H1 (cell line): ENCODE results near the gene FGF1. TPM values are rescaled to one million over a fixed set of nuclear protein-coding genes. Genes with fewer than 3 reads are reported as not detected.

Experiments
- CTCF ChIA-PET: fragments of 300-600 bp; sonication (Branson Sonifier 250); formaldehyde crosslinking; loops from one replicate; lab custom pipeline; 2021; ENCODE audit not compliant: partially characterized antibody; lab: Charles Lee
- POLR2A ChIA-PET: fragments of 300-600 bp; sonication (Branson Sonifier 250); formaldehyde crosslinking; loops from one replicate; lab custom pipeline; 2021; ENCODE audit warnings: inconsistent platforms; ENCODE audit not compliant: partially characterized antibody; lab: Charles Lee
- DNase-seq, 2 experiments: peaks; one replicate each; pipeline versions ENCODE4 v3.0.0 to v3.0.0-alpha.2; 2010 to 2022; ENCODE audit warnings: low spot score in 2 of 2, low read depth in 1 of 2, mixed read lengths in 1 of 2
- FAIRE-seq: peaks from 2 replicates; lab custom pipeline; 2011; peaks lifted over from hg19 to GRCh38; lab: Jason Lieb, UNC
- H2AFZ ChIP-seq: 2 replicates; pipeline ENCODE4 v1.8.1; 2012; ENCODE audit warnings: low read length, inconsistent platforms
- H2AK5ac ChIP-seq: 2 replicates; pipeline ENCODE4 v1.6.1; 2013; ENCODE audit warnings: low read depth, low read length
- H2BK120ac ChIP-seq: replicated peaks from 2 replicates; pipeline ENCODE3; 2013; ENCODE audit warnings: low read depth, low read length, inconsistent platforms
- H2BK12ac ChIP-seq: 2 replicates; pipeline ENCODE4 v1.6.1; 2013; ENCODE audit warnings: low read depth, low read length
- H2BK15ac ChIP-seq: 2 replicates; pipeline ENCODE4 v1.6.1; 2013; ENCODE audit warnings: low read length
- H2BK20ac ChIP-seq: 2 replicates; pipeline ENCODE4 v1.6.1; 2013; ENCODE audit warnings: low read length
- H2BK5ac ChIP-seq: 2 replicates; pipeline ENCODE4 v1.6.1; 2013; ENCODE audit warnings: low read depth, low read length
- H3K14ac ChIP-seq: 2 replicates; pipeline ENCODE4 v1.6.1; 2013; ENCODE audit warnings: inconsistent platforms; ENCODE audit not compliant: insufficient read length
- H3K18ac ChIP-seq: 2 replicates; pipeline ENCODE4 v1.6.1; 2013; ENCODE audit warnings: low read length; ENCODE audit errors: extremely low read depth
- H3K23ac ChIP-seq: 2 replicates; pipeline ENCODE4 v1.6.1; 2013; ENCODE audit warnings: inconsistent platforms; ENCODE audit not compliant: insufficient read length
- H3K23me2 ChIP-seq: 2 replicates; pipeline ENCODE4 v1.6.1; 2013; ENCODE audit warnings: low read depth, low read length
- H3K27ac ChIP-seq: 2 replicates; pipeline ENCODE4 v1.6.1; 2011; ENCODE audit warnings: low read depth, low read length, inconsistent platforms
- H3K27me3 ChIP-seq, 4 experiments: replicated peaks in 1 of 4; 1 replicate in 1 of 4; 2 replicates in 3 of 4; pipeline versions ENCODE4 v1.6.1 to v1.8.1; 2011 to 2013; ENCODE audit warnings: low read length in 3 of 4, mild to moderate bottlenecking in 3 of 4, inconsistent platforms in 2 of 4, mixed read lengths in 2 of 4, moderate library complexity in 1 of 4; ENCODE audit not compliant: control insufficient read depth in 3 of 4, insufficient read depth in 3 of 4; ENCODE audit errors: extremely low read depth in 1 of 4
- H3K36me3 ChIP-seq, 4 experiments: 2 replicates each; pipeline versions ENCODE4 v1.6.1 to v1.8.1; 2011 to 2013; ENCODE audit warnings: mild to moderate bottlenecking in 4 of 4, low read length in 3 of 4, moderate library complexity in 2 of 4, control low read depth in 1 of 4, inconsistent platforms in 1 of 4; ENCODE audit not compliant: insufficient read depth in 4 of 4, control insufficient read depth in 2 of 4
- H3K4ac ChIP-seq: replicated peaks from 2 replicates; pipeline ENCODE3; 2013; ENCODE audit warnings: low read length, low read depth, mixed read lengths, inconsistent platforms; ENCODE audit not compliant: insufficient read length
- H3K4me1 ChIP-seq, 4 experiments: replicated peaks in 1 of 4; 1 replicate in 1 of 4; 2 replicates in 3 of 4; pipeline versions ENCODE4 v1.6.1 to v1.8.1; 2011 to 2013; ENCODE audit warnings: low read length in 3 of 4, inconsistent platforms in 2 of 4, mixed read lengths in 1 of 4; ENCODE audit not compliant: insufficient read depth in 4 of 4, control insufficient read depth in 3 of 4
- H3K4me2 ChIP-seq, 2 experiments: 2 replicates each; pipeline versions ENCODE4 v1.6.1 to v1.8.1; 2011 to 2013; ENCODE audit warnings: low read depth in 2 of 2, low read length in 2 of 2, control low read depth in 1 of 2, inconsistent platforms in 1 of 2, mild to moderate bottlenecking in 1 of 2; ENCODE audit not compliant: insufficient read depth in 1 of 2
- H3K4me3 ChIP-seq, 4 experiments: fragments of 200-600, 300-600 bp in 1 of 4; sonication (generic), shearing (Covaris generic), sonication (Bioruptor Twin) in 1 of 4; 2 replicates each; pipeline versions ENCODE4 v1.5.1 to v1.8.1; 2011 to 2016; ENCODE audit warnings: low read length in 4 of 4, low read depth in 3 of 4, control low read depth in 2 of 4, inconsistent platforms in 2 of 4, mild to moderate bottlenecking in 2 of 4, mixed read lengths in 1 of 4, moderate library complexity in 1 of 4; ENCODE audit not compliant: insufficient read depth in 2 of 4; ENCODE audit errors: extremely low read depth in 1 of 4
- H3K56ac ChIP-seq: replicated peaks from 2 replicates; pipeline ENCODE3; 2013; ENCODE audit warnings: low read depth, mild to moderate bottlenecking, mixed read lengths, low read length, inconsistent platforms; ENCODE audit not compliant: insufficient read length
- H3K79me1 ChIP-seq: 2 replicates; pipeline ENCODE4 v1.6.1; 2013; ENCODE audit warnings: low read depth, low read length, control low read depth
- H3K79me2 ChIP-seq, 2 experiments: 2 replicates each; pipeline versions ENCODE4 v1.6.1 to v1.8.1; 2012 to 2013; ENCODE audit warnings: low read length in 2 of 2, mild to moderate bottlenecking in 2 of 2, inconsistent platforms in 1 of 2; ENCODE audit not compliant: insufficient read depth in 2 of 2, control insufficient read depth in 1 of 2
- H3K9ac ChIP-seq, 4 experiments: replicated peaks in 1 of 4; 1 replicate in 1 of 4; 2 replicates in 3 of 4; pipeline versions ENCODE4 v1.6.1 to v1.8.1; 2011 to 2013; ENCODE audit warnings: low read depth in 3 of 4, low read length in 3 of 4, control low read depth in 2 of 4, mild to moderate bottlenecking in 2 of 4, moderate library complexity in 2 of 4, inconsistent platforms in 1 of 4; ENCODE audit errors: extremely low read depth in 1 of 4
- H3K9me3 ChIP-seq, 2 experiments: 2 replicates each; pipeline versions ENCODE4 v1.6.1 to v1.8.1; 2012 to 2013; ENCODE audit warnings: mild to moderate bottlenecking in 2 of 2, moderate library complexity in 2 of 2, control low read depth in 1 of 2, inconsistent platforms in 1 of 2, low read depth in 1 of 2, low read length in 1 of 2, mixed read lengths in 1 of 2; ENCODE audit not compliant: insufficient read depth in 2 of 2
- H4K20me1 ChIP-seq, 2 experiments: replicated peaks in 1 of 2; 2 replicates each; pipeline versions ENCODE3 to v1.8.1; 2011 to 2013; ENCODE audit warnings: inconsistent platforms in 2 of 2, low read length in 2 of 2, mild to moderate bottlenecking in 1 of 2; ENCODE audit not compliant: insufficient read depth in 2 of 2, control insufficient read depth in 1 of 2
- H4K5ac ChIP-seq: 2 replicates; pipeline ENCODE4 v1.6.1; 2013; ENCODE audit warnings: low read length, low read depth, mixed read lengths, inconsistent platforms; ENCODE audit not compliant: insufficient read length
- H4K8ac ChIP-seq: 2 replicates; pipeline ENCODE4 v1.8.0; 2013; ENCODE audit warnings: mild to moderate bottlenecking, moderate library complexity, low read length, inconsistent platforms; ENCODE audit not compliant: insufficient read depth; ENCODE audit errors: extremely low read depth
- H4K91ac ChIP-seq: replicated peaks from 2 replicates; pipeline ENCODE3; 2013; ENCODE audit warnings: low read length, mixed read lengths, inconsistent platforms; ENCODE audit not compliant: insufficient read length
- CHD2 ChIP-seq: IDR thresholded peaks from 2 replicates; pipeline ENCODE4 v1.6.1; 2012; ENCODE audit warnings: low read length, improper control_type of control experiment
- KDM1A ChIP-seq: fragments of 200-600, 300-600 bp; sonication (generic); IDR thresholded peaks from 2 replicates; pipeline ENCODE4 v1.7.1; 2016; ENCODE audit warnings: mild to moderate bottlenecking, low read length, borderline replicate concordance
- WGBS, 2 experiments: shearing (Covaris generic) in 1 of 2; methylation state at CpG; one replicate each; pipeline versions ENCODE4 v1.1.6 to v1.1.7; 2013 to 2015; ENCODE audit warnings: low lambda C conversion rate in 2 of 2, mixed read lengths in 2 of 2, inconsistent platforms in 1 of 2, low coverage in 1 of 2, missing lambda C conversion rate in 1 of 2; ENCODE audit not compliant: insufficient replicate concordance in 2 of 2, insufficient coverage in 1 of 2, insufficient read length in 1 of 2; ENCODE audit errors: extremely low coverage in 1 of 2, missing lambda C conversion rate in 1 of 2; 5-methylcytosine and 5-hydroxymethylcytosine counted together
- polyA plus RNA-seq, 7 experiments: library from polyadenylated mRNA; depleted of rRNA in 3 of 7; stranded (reverse) in 5 of 7; unstranded in 2 of 7; fragments of >200 nt in 5 of 7; fragments of 200-250 nt in 2 of 7; gene quantifications; 1 replicate in 5 of 7; 2 replicates in 1 of 7; 4 replicates in 1 of 7; pipeline versions ENCODE4 v1.2.1 to v1.2.3, GENCODE V29; 2011 to 2013; ENCODE audit warnings: missing spikeins in 2 of 7, mixed read lengths in 2 of 7
- total RNA-seq: library from RNA; stranded (reverse); fragmentation: NEBNext Ultra II Directional; extraction: Animal tissue kit (Norgen Biotek cat#: 25700); gene quantifications from 2 replicates; pipeline ENCODE4 v1.2.1, GENCODE V29; 2021

The FGF1 gene
- total and polyA plus RNA-seq, 2 of the 8 experiments (the other 6 are each of a cell fraction or from before 2014, with no cell fraction given) = 0.30 to 0.50 TPM

DNA sequence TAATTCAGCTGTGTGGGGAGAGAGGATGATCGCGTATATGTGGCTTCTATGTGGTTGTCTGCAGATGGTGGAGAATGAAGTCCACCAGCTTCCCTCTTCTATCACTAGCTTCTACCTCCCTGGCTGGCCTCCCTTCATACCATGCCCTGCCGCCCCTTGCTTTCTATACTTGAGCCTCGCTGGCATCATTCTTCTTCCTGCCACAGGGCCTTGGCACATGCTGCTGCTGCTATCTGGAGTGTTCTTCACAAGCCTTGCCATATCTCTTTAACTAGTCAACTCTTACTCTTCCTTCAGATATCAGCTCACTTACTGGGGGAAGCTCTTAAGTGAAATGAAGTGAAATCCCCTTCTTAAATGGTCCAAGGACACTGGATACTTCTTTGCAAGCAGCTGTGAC, 100.4 kb downstream of the FGF1 start:
- Histone ChIP-seq H3K4me1 (no peaks in the 10 kb centered on the region), H2AFZ (no peak overlapping the region), H4K8ac (no peak overlapping the region), H3K9me3 (no peaks in the 10 kb centered on the region), H3K18ac (no peak overlapping the region), H2AK5ac (no peak overlapping the region), H2BK120ac (no peak overlapping the region), H3K23ac (no peak overlapping the region), H3K27me3 (no peaks in the 10 kb centered on the region), H3K36me3 (no peaks in the 10 kb centered on the region), H3K79me2 (no peaks in the 10 kb centered on the region), H3K4me3 (no peak overlapping the region), H2BK12ac (no peak overlapping the region), H2BK20ac (no peak overlapping the region)
- WGBS, 2 experiments = 95% methylated on average over 4 of the region's 4 CpGs; no CpG with 5 or more reads in 1 of the 2 experiments
- TF ChIP-seq CHD2 = no peak
- TF ChIP-seq KDM1A = peak; percentile 62; the same call in 1 of the 2 replicates
- TF ChIP-seq, all 59 proteins: peak for 1
- no peak for FAIRE-seq
- Histone ChIP-seq H3K4ac (no peak overlapping the region), H2BK15ac (no peak overlapping the region), H3K23me2 (no peaks in the 10 kb centered on the region), H4K91ac (no peak overlapping the region), H2BK5ac (no peak overlapping the region), H3K9ac (no peak overlapping the region), H3K27ac (no peak overlapping the region), H4K5ac (no peak overlapping the region), H3K79me1 (no peaks in the 10 kb centered on the region), H3K4me2 (no peak overlapping the region), H4K20me1 (no peaks in the 10 kb centered on the region), H3K14ac (no peak overlapping the region), H3K56ac (no peak overlapping the region)
- no peak for DNase-seq
- ChIA-PET POLR2A (no interaction called here), CTCF (interaction anchor here (0.8 to 4.6 kb wide), 15 partner anchors 9 to 555 kb away, joined by 3 to 68 read pairs (median 4); no protein-coding TSS in a partner anchor)
